GM21360 (cell line): Measurements from ENCODE around the gene C1orf122.
"Not testable (repeated sequence)": the region's sequence is repeated elsewhere in the genome, so short reads cannot be mapped to it uniquely, and the experiment has no call there.

ENCODE experiments used
- ATAC-seq: cut with Tn5 transposase; IDR thresholded peaks from one replicate; pipeline ENCODE4 v1.9.1; 2021; ENCODE audit warnings: mild to moderate bottlenecking, moderate library complexity; ENCODE audit not compliant: unreplicated experiment

C1orf122 gene

GRCh38 chr1:37807555-37808368, at the start of gene C1orf122, which contains the start of gene YRDC:
TSS of gene C1orf122 (plus strand) at chr1:37807790. CDS start at chr1:37808405, 615 bp downstream.
TSS of gene YRDC (minus strand) at chr1:37808208. CDS start at chr1:37808180, 28 bp downstream.
- peak; percentile 74 for ATAC-seq

GRCh38 chr1:37759451-37759850, 48.1 kb upstream of the C1orf122 start:
- ATAC-seq: no peak

- ATAC-seq: no peak
These were observed 46.0 kb upstream of the C1orf122 start for GRCh38 chr1:37761416-37762095.

GRCh38 chr1:37762516-37762915, 45.1 kb upstream of the C1orf122 start:
- no peak for ATAC-seq

- no peak for ATAC-seq
These were observed 43.7 kb upstream of the C1orf122 start for GRCh38 chr1:37763791-37764413.

GRCh38 chr1:37764414-37764825, 43.2 kb upstream of the C1orf122 start:
- ATAC-seq: no peak

- ATAC-seq: no peak
These were observed 42.6 kb upstream of the C1orf122 start, which contains the start of gene EPHA10 for GRCh38 chr1:37764888-37765441. TSS of gene EPHA10 (minus strand) at chr1:37765120. CDS start at chr1:37765066, 54 bp downstream.

- no peak for ATAC-seq
These were observed 41.5 kb upstream of the C1orf122 start for GRCh38 chr1:37765916-37766664.

- no peak for ATAC-seq
These were observed 40.1 kb upstream of the C1orf122 start for GRCh38 chr1:37767488-37767887.

- not testable (repeated sequence) for ATAC-seq
These were observed 36.1 kb upstream of the C1orf122 start for GRCh38 chr1:37771440-37771839.

GRCh38 chr1:37776946-37777516, 30.6 kb upstream of the C1orf122 start:
- ATAC-seq: no peak

- ATAC-seq: no peak
These were observed 28.9 kb upstream of the C1orf122 start for GRCh38 chr1:37778654-37779053.

GRCh38 chr1:37782491-37782890, 25.1 kb upstream of the C1orf122 start:
- ATAC-seq: no peak

- ATAC-seq: no peak
These were observed 14.5 kb upstream of the C1orf122 start for GRCh38 chr1:37792943-37793686.

GRCh38 chr1:37793773-37794371, 13.7 kb upstream of the C1orf122 start, which contains the start of gene MANEAL:
TSS of gene MANEAL (plus strand) at chr1:37793847. CDS start at chr1:37794183, 336 bp downstream.
- ATAC-seq: no peak

- ATAC-seq: no peak
These were observed 12.9 kb upstream of the C1orf122 start for GRCh38 chr1:37794372-37795339.

- no peak for ATAC-seq
These were observed 12.1 kb upstream of the C1orf122 start for GRCh38 chr1:37795340-37796125.
